OCI-LY3 (cell line): ENCODE measurements around the gene MBTPS2.
"Not testable (repeated sequence)": the region's sequence is repeated elsewhere in the genome, so short reads cannot be mapped to it uniquely, and the experiment has no call there.

Experiments used
- H2AFZ ChIP-seq: fragments of 200-600, 300-600 bp; shearing (Covaris generic); 2 replicates; pipeline ENCODE4 v1.6.0; 2014; ENCODE audit warnings: antibody characterized with exemption, low read depth, low read length
- H3K27ac ChIP-seq: fragments of 200-600, 300-600 bp; sonication (generic); 2 replicates; pipeline ENCODE4 v1.5.1; 2014; ENCODE audit warnings: mild to moderate bottlenecking, low read length, moderate library complexity, mixed read lengths
- H3K27me3 ChIP-seq: fragments of 200-600, 300-600 bp; sonication (generic); 2 replicates; pipeline ENCODE4 v1.6.1; 2014; ENCODE audit warnings: low read depth, low read length, mixed read lengths
- H3K36me3 ChIP-seq: fragments of 200-600, 300-600 bp; sonication (generic); replicated peaks from 2 replicates; pipeline ENCODE3; 2014; ENCODE audit warnings: low read depth, low read length, mixed read lengths
- H3K4me1 ChIP-seq: fragments of 300-600, 200-600 bp; sonication (generic); 2 replicates; pipeline ENCODE4 v1.6.1; 2014; ENCODE audit warnings: low read length, mixed read lengths
- H3K4me2 ChIP-seq: fragments of 200-600, 300-600 bp; sonication (generic); 2 replicates; pipeline ENCODE4 v1.6.1; 2014; ENCODE audit warnings: low read length, mixed read lengths
- H3K4me3 ChIP-seq: fragments of 300-600, 200-600 bp; sonication (generic); 2 replicates; pipeline ENCODE4 v1.5.1; 2014; ENCODE audit warnings: antibody characterized with exemption, mild to moderate bottlenecking, low read length, moderate library complexity
- H3K79me2 ChIP-seq: fragments of 300-600, 200-600 bp; shearing (Covaris generic); 2 replicates; pipeline ENCODE4 v1.6.1; 2014; ENCODE audit warnings: mild to moderate bottlenecking, low read length, mixed read lengths
- H3K9ac ChIP-seq: fragments of 300-600, 200-600 bp; shearing (Covaris generic); 2 replicates; pipeline ENCODE4 v1.6.0; 2014; ENCODE audit warnings: mild to moderate bottlenecking, low read length, moderate library complexity
- H3K9me3 ChIP-seq: fragments of 200-600, 300-600 bp; shearing (Covaris generic); 2 replicates; pipeline ENCODE4 v1.6.1; 2014; ENCODE audit warnings: low read length, mixed read lengths; ENCODE audit not compliant: insufficient read depth
- H4K20me1 ChIP-seq: fragments of 200-600, 300-600 bp; sonication (generic); 2 replicates; pipeline ENCODE4 v1.6.1; 2016; ENCODE audit warnings: low read length, mixed read lengths; ENCODE audit not compliant: insufficient read depth
- EZH2phosphoT487 ChIP-seq: fragments of 200-600 bp; shearing (Covaris generic); IDR thresholded peaks from 2 replicates; pipeline ENCODE4 v1.6.1; 2018; ENCODE audit warnings: antibody characterized with exemption, mixed run types, low read depth
- TF ChIP-seq, protein P1 (sequence below): fragments of 200-600, 300-600 bp; sonication (generic); IDR thresholded peaks from 2 replicates; pipeline ENCODE4 v1.5.1; 2014; ENCODE audit warnings: antibody characterized with exemption, low read length, low read depth

The MBTPS2 gene

GRCh38 chrX:21865436-21865835 is 26.0 kb downstream of the MBTPS2 start:
- Histone ChIP-seq H3K9me3 (no peaks in the 10 kb centered on the region), H3K27ac (no peak overlapping the region), H3K27me3 (no peaks in the 10 kb centered on the region), H3K79me2 (no peaks in the 10 kb centered on the region), H3K4me3 (no peak overlapping the region), H3K4me2 (no peak overlapping the region), H3K36me3 (no peaks in the 10 kb centered on the region), H3K9ac (no peak overlapping the region), H3K4me1 (no peaks in the 10 kb centered on the region), H2AFZ (no peak overlapping the region), H4K20me1 (no peaks in the 10 kb centered on the region)
- no peak for TF ChIP-seq EZH2phosphoT487
- TF ChIP-seq, protein P1, sequence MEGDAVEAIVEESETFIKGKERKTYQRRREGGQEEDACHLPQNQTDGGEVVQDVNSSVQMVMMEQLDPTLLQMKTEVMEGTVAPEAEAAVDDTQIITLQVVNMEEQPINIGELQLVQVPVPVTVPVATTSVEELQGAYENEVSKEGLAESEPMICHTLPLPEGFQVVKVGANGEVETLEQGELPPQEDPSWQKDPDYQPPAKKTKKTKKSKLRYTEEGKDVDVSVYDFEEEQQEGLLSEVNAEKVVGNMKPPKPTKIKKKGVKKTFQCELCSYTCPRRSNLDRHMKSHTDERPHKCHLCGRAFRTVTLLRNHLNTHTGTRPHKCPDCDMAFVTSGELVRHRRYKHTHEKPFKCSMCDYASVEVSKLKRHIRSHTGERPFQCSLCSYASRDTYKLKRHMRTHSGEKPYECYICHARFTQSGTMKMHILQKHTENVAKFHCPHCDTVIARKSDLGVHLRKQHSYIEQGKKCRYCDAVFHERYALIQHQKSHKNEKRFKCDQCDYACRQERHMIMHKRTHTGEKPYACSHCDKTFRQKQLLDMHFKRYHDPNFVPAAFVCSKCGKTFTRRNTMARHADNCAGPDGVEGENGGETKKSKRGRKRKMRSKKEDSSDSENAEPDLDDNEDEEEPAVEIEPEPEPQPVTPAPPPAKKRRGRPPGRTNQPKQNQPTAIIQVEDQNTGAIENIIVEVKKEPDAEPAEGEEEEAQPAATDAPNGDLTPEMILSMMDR: no peak

DNA sequence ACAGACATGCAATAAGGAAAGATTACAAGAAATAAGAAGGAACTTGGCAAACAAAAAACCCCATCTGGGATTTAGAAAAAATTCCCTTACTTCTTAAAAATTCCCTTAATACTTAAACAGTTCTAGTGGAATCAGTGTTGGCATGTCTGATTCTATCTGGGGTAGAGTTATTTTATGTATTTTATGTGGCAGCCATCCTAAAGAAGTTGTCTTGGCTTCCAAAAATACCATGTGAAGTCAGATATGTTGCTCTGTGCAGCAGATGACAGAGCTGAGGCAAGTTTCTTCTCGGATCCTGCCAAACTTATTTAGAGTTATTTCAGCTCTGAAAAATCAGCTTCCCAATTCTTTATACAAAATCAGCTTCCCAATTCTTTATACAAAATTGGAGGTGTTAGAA is 31.1 kb downstream of the MBTPS2 start:
- H4K20me1 ChIP-seq: no peaks in the 10 kb centered on the region
- no peak overlapping the region for H3K4me2 ChIP-seq
- H3K9ac ChIP-seq: no peak overlapping the region
- no peaks in the 10 kb centered on the region for H3K27me3 ChIP-seq
- H2AFZ ChIP-seq: no peak overlapping the region
- H3K9me3 ChIP-seq: no peaks in the 10 kb centered on the region
- no peaks in the 10 kb centered on the region for H3K4me1 ChIP-seq
- no peak overlapping the region for H3K27ac ChIP-seq
- no peaks in the 10 kb centered on the region for H3K36me3 ChIP-seq
- no peak overlapping the region for H3K4me3 ChIP-seq
- TF ChIP-seq, protein P1: no peak
- no peak for TF ChIP-seq EZH2phosphoT487
- H3K79me2 ChIP-seq: no peaks in the 10 kb centered on the region

GRCh38 chrX:21873063-21873775 is 33.8 kb downstream of the MBTPS2 start:
- Histone ChIP-seq H3K4me2 (no peak overlapping the region), H3K9me3 (no peaks in the 10 kb centered on the region), H3K4me3 (no peak overlapping the region), H3K4me1 (no peaks in the 10 kb centered on the region), H3K9ac (no peak overlapping the region), H3K36me3 (no peaks in the 10 kb centered on the region), H4K20me1 (no peaks in the 10 kb centered on the region), H3K27ac (no peak overlapping the region), H3K79me2 (no peaks in the 10 kb centered on the region), H3K27me3 (no peaks in the 10 kb centered on the region), H2AFZ (no peak overlapping the region)
- TF ChIP-seq EZH2phosphoT487: no peak
- TF ChIP-seq, protein P1: no peak

DNA sequence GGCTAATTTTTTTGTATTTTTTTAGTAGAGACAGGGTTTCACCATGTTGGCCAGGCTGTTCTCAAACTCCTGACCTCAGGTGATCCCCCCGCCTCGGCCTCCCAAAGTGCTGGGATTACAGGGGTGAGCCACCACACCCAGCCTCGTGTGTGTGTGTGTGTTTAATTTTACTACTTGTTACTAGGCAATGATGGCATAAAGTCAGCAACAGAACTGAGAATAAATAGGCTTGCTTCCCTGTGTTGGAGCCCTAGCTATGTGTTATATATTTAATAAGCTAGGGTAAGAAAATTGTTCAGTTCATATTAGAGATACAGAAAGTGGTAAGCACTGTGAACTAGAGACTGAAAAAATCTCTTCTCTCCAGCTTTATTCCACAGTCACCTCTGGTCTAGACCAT is 34.8 kb downstream of the MBTPS2 start:
- not testable (repeated sequence) for H3K9ac ChIP-seq, H3K36me3 ChIP-seq, H3K79me2 ChIP-seq, H3K27me3 ChIP-seq, H3K4me3 ChIP-seq, H3K27ac ChIP-seq, H3K4me1 ChIP-seq, H2AFZ ChIP-seq, H3K9me3 ChIP-seq, H3K4me2 ChIP-seq, H4K20me1 ChIP-seq

- H4K20me1 ChIP-seq: no peaks in the 10 kb centered on the region
- no peaks in the 10 kb centered on the region for H3K4me1 ChIP-seq
- H2AFZ ChIP-seq: no peak overlapping the region
- H3K4me2 ChIP-seq: no peak overlapping the region
- no peaks in the 10 kb centered on the region for H3K79me2 ChIP-seq
- no peaks in the 10 kb centered on the region for H3K36me3 ChIP-seq
- H3K9me3 ChIP-seq: no peaks in the 10 kb centered on the region
- TF ChIP-seq, protein P1: no peak
- TF ChIP-seq EZH2phosphoT487: no peak
- no peaks in the 10 kb centered on the region for H3K27me3 ChIP-seq
- no peak overlapping the region for H3K9ac ChIP-seq
- H3K4me3 ChIP-seq: no peak overlapping the region
- H3K27ac ChIP-seq: no peak overlapping the region
Measured at GRCh38 chrX:21875013-21875412, 35.6 kb downstream of the MBTPS2 start.
